H9 (cell line): ENCODE results near the gene SRBD1. TPM values are rescaled to one million over a fixed set of nuclear protein-coding genes. Genes with fewer than 3 reads are reported as not detected.

Experiments used
- DNase-seq: peaks from one replicate; pipeline ENCODE4 v3.0.0-alpha.2; 2017
- H2AFZ ChIP-seq: one replicate; pipeline ENCODE4 v1.6.1; 2013; ENCODE audit warnings: mild to moderate bottlenecking, low read length, control low read depth, moderate library complexity
- H2AK5ac ChIP-seq: 2 replicates; pipeline ENCODE4 v1.6.1; 2013; ENCODE audit warnings: low read length, control low read depth, mixed read lengths; ENCODE audit not compliant: insufficient read length
- H2BK120ac ChIP-seq: one replicate; pipeline ENCODE4 v1.6.1; 2013; ENCODE audit warnings: low read depth, mild to moderate bottlenecking, low read length, control low read depth, inconsistent platforms; ENCODE audit not compliant: poor library complexity, severe bottlenecking
- H2BK12ac ChIP-seq: 2 replicates; pipeline ENCODE4 v1.6.1; 2013; ENCODE audit warnings: low read length, control low read depth, mixed read lengths, low read depth; ENCODE audit not compliant: insufficient read length
- H2BK15ac ChIP-seq: 2 replicates; pipeline ENCODE4 v1.6.1; 2013; ENCODE audit warnings: low read depth, low read length, control low read depth
- H2BK20ac ChIP-seq: one replicate; pipeline ENCODE4 v1.6.1; 2013; ENCODE audit warnings: low read depth, mild to moderate bottlenecking, low read length, control low read depth, inconsistent platforms; ENCODE audit not compliant: poor library complexity, severe bottlenecking
- H2BK5ac ChIP-seq: 2 replicates; pipeline ENCODE4 v1.6.1; 2013; ENCODE audit warnings: low read length, control low read depth, mixed read lengths; ENCODE audit not compliant: insufficient read length
- H3K14ac ChIP-seq: 2 replicates; pipeline ENCODE4 v1.6.1; 2013; ENCODE audit warnings: low read length, control low read depth; ENCODE audit not compliant: insufficient read depth
- H3K18ac ChIP-seq: 2 replicates; pipeline ENCODE4 v1.6.1; 2013; ENCODE audit warnings: low read depth, mild to moderate bottlenecking, mixed read lengths, low read length, control low read depth; ENCODE audit not compliant: insufficient read length
- H3K23ac ChIP-seq: 2 replicates; pipeline ENCODE4 v1.6.1; 2013; ENCODE audit warnings: low read length, control low read depth, mixed read lengths, low read depth; ENCODE audit not compliant: insufficient read length
- H3K23me2 ChIP-seq: 2 replicates; pipeline ENCODE4 v1.6.1; 2013; ENCODE audit warnings: low read depth, mild to moderate bottlenecking, mixed read lengths, low read length, control low read depth; ENCODE audit not compliant: insufficient read length, poor library complexity, severe bottlenecking
- H3K27ac ChIP-seq: 2 replicates; pipeline ENCODE4 v1.5.1; 2013; ENCODE audit warnings: low read length, control low read depth, mixed read lengths, low read depth; ENCODE audit not compliant: insufficient read length
- H3K27me3 ChIP-seq: 2 replicates; pipeline ENCODE4 v1.6.1; 2013; ENCODE audit warnings: low read length, control low read depth, inconsistent platforms; ENCODE audit not compliant: insufficient read depth
- H3K4ac ChIP-seq: 2 replicates; pipeline ENCODE4 v1.6.1; 2013; ENCODE audit warnings: low read depth, mild to moderate bottlenecking, control low read depth, inconsistent platforms, low read length, moderate library complexity
- H3K4me1 ChIP-seq: 2 replicates; pipeline ENCODE4 v1.6.1; 2013; ENCODE audit warnings: low read length, control low read depth, inconsistent platforms; ENCODE audit not compliant: insufficient read depth
- H3K4me2 ChIP-seq: 2 replicates; pipeline ENCODE4 v1.6.1; 2013; ENCODE audit warnings: low read length, control low read depth, mixed read lengths; ENCODE audit not compliant: insufficient read length, insufficient read depth
- H3K56ac ChIP-seq: 2 replicates; pipeline ENCODE4 v1.6.1; 2013; ENCODE audit warnings: low read depth, mild to moderate bottlenecking, mixed read lengths, low read length, control low read depth; ENCODE audit not compliant: insufficient read length
- H3K79me1 ChIP-seq: 2 replicates; pipeline ENCODE4 v1.6.1; 2013; ENCODE audit warnings: low read depth, mild to moderate bottlenecking, moderate library complexity, low read length, control low read depth, inconsistent platforms; ENCODE audit not compliant: insufficient read depth, poor library complexity, severe bottlenecking
- H3K79me2 ChIP-seq: 2 replicates; pipeline ENCODE4 v1.6.1; 2013; ENCODE audit warnings: low read length, control low read depth, inconsistent platforms; ENCODE audit not compliant: insufficient read depth
- H3K9ac ChIP-seq: 2 replicates; pipeline ENCODE4 v1.6.1; 2013; ENCODE audit warnings: low read length, control low read depth, mixed read lengths; ENCODE audit not compliant: insufficient read length; ENCODE audit errors: extremely low read depth
- H3K9me3 ChIP-seq: one replicate; pipeline ENCODE4 v1.6.1; 2013; ENCODE audit warnings: low read depth, low read length, inconsistent platforms; ENCODE audit not compliant: control insufficient read depth
- H3T11ph ChIP-seq: one replicate; pipeline ENCODE4 v1.6.1; 2013; ENCODE audit warnings: mild to moderate bottlenecking, low read length, control low read depth, inconsistent platforms
- H4K20me1 ChIP-seq: one replicate; pipeline ENCODE4 v1.6.1; 2013; ENCODE audit not compliant: control insufficient read depth, insufficient read length, insufficient read depth
- H4K5ac ChIP-seq: 2 replicates; pipeline ENCODE4 v1.6.1; 2013; ENCODE audit warnings: low read depth, mild to moderate bottlenecking, mixed read lengths, low read length, control low read depth; ENCODE audit not compliant: insufficient read length
- H4K8ac ChIP-seq: replicated peaks from 2 replicates; pipeline ENCODE4 v1.6.1; 2013; ENCODE audit warnings: low read length, control low read depth, mixed read lengths, low read depth; ENCODE audit not compliant: insufficient read length
- H4K91ac ChIP-seq: 2 replicates; pipeline ENCODE4 v1.6.1; 2013; ENCODE audit warnings: low read depth, mild to moderate bottlenecking, moderate library complexity, mixed read lengths, low read length, control low read depth; ENCODE audit not compliant: insufficient read length
- H3K27ac Mint-ChIP-seq, 3 experiments: 2 replicates in 2 of 3; 3 replicates in 1 of 3; pipeline ENCODE4 v1.8.0; 2020 to 2021; ENCODE audit warnings: mixed read lengths in 3 of 3, mild to moderate bottlenecking in 1 of 3, moderate library complexity in 1 of 3
- H3K27me3 Mint-ChIP-seq: 2 replicates; pipeline ENCODE4 v1.8.0; 2021; ENCODE audit warnings: low read depth, mild to moderate bottlenecking, moderate library complexity, mixed read lengths
- H3K36me3 Mint-ChIP-seq, 3 experiments: 2 replicates in 2 of 3; 3 replicates in 1 of 3; pipeline ENCODE4 v1.8.0; 2020 to 2021; ENCODE audit warnings: low read depth in 3 of 3, mixed read lengths in 3 of 3; ENCODE audit not compliant: insufficient read depth in 1 of 3
- H3K4me1 Mint-ChIP-seq, 2 experiments: 2 replicates each; pipeline ENCODE4 v1.8.0; 2020; ENCODE audit warnings: mixed read lengths in 2 of 2
- H3K4me3 Mint-ChIP-seq, 2 experiments: 2 replicates in 1 of 2; 3 replicates in 1 of 2; pipeline ENCODE4 v1.8.0; 2020 to 2021; ENCODE audit warnings: mild to moderate bottlenecking in 2 of 2, mixed read lengths in 2 of 2, moderate library complexity in 1 of 2
- H3K9me3 Mint-ChIP-seq, 2 experiments: 2 replicates in 1 of 2; 3 replicates in 1 of 2; pipeline ENCODE4 v1.8.0; 2020; ENCODE audit warnings: mild to moderate bottlenecking in 2 of 2, mixed read lengths in 2 of 2, moderate library complexity in 1 of 2
- WGBS: extraction: QIAGEN DNeasy Blood & Tissue Kit; methylation state at CpG from one replicate; pipeline ENCODE4 v1.1.7; 2013; ENCODE audit warnings: missing lambda C conversion rate, low lambda C conversion rate, mixed read lengths; ENCODE audit not compliant: insufficient read length; ENCODE audit errors: extremely low coverage; 5-methylcytosine and 5-hydroxymethylcytosine counted together
- total RNA-seq: library from RNA; stranded (reverse); gene quantifications from 2 replicates; pipeline ENCODE4 v1.2.1, GENCODE V29; 2021
- TF ChIP-seq, protein P1 (sequence below): fragments of 200-600 bp; sonication (generic); conservative IDR thresholded peaks from 3 replicates; pipeline ENCODE4 v1.8.0; 2021; ENCODE audit warnings: antibody characterized with exemption, mild to moderate bottlenecking

The SRBD1 gene
- total RNA-seq, 1 experiment from 2014 or later = 18.3 TPM

GRCh38 chr2:45458909-45459563 lies 152.0 kb downstream of the SRBD1 start:
- peak; percentile 35 for DNase-seq
- Histone ChIP-seq H3K79me2 (no peaks in the 10 kb centered on the region), H2BK120ac (no peak overlapping the region), H3K9ac (no peak overlapping the region), H2AK5ac (no peak overlapping the region), H3K14ac (no peak overlapping the region), H2BK5ac (no peak overlapping the region), H3K23me2 (no peaks in the 10 kb centered on the region), H3K9me3 (no peaks in the 10 kb centered on the region), H3K4ac (no peak overlapping the region), H3K27ac (no peak overlapping the region), H3K56ac (no peak overlapping the region), H2BK20ac (no peak overlapping the region), H3K79me1 (no peaks in the 10 kb centered on the region), H4K5ac (no peak overlapping the region), H3K27me3 (no peaks in the 10 kb centered on the region), H4K91ac (no peak overlapping the region), H3K4me2 (no peak overlapping the region), H4K8ac (no peak overlapping the region), H2BK12ac (no peak overlapping the region), H2BK15ac (no peak overlapping the region), H3K4me1 (no peaks in the 10 kb centered on the region; the same call in 1 of the 2 replicates), H4K20me1 (no peaks in the 10 kb centered on the region), H3K18ac (no peak overlapping the region), H3T11ph (no peak overlapping the region), H2AFZ (no peak overlapping the region), H3K23ac (no peak overlapping the region)
- H3K36me3 Mint-ChIP-seq = peaks cover 0 to 6% (median 0%) of the 10 kb centered on the region in 3 experiments; a peak in 1 of 7 replicates
- H3K9me3 Mint-ChIP-seq = no peaks in the 10 kb centered on the region
- H3K4me3 Mint-ChIP-seq = no peak overlapping the region
- H3K27ac Mint-ChIP-seq = peak overlapping the region in 2 of 3 experiments; percentile 59 to 65; a peak in 2 of 7 replicates
- peaks cover 23 to 26% of the 10 kb centered on the region in 2 experiments for H3K4me1 Mint-ChIP-seq
- TF ChIP-seq, protein P1, sequence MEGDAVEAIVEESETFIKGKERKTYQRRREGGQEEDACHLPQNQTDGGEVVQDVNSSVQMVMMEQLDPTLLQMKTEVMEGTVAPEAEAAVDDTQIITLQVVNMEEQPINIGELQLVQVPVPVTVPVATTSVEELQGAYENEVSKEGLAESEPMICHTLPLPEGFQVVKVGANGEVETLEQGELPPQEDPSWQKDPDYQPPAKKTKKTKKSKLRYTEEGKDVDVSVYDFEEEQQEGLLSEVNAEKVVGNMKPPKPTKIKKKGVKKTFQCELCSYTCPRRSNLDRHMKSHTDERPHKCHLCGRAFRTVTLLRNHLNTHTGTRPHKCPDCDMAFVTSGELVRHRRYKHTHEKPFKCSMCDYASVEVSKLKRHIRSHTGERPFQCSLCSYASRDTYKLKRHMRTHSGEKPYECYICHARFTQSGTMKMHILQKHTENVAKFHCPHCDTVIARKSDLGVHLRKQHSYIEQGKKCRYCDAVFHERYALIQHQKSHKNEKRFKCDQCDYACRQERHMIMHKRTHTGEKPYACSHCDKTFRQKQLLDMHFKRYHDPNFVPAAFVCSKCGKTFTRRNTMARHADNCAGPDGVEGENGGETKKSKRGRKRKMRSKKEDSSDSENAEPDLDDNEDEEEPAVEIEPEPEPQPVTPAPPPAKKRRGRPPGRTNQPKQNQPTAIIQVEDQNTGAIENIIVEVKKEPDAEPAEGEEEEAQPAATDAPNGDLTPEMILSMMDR = no peak
- WGBS = no CpG with 5 or more reads among the region's 3 CpGs
- no peaks in the 10 kb centered on the region for H3K27me3 Mint-ChIP-seq
